Calu3 (cell line): ENCODE measurements around the gene MFNG. TPM values are rescaled to one million over a fixed set of nuclear protein-coding genes. Genes with fewer than 3 reads are reported as not detected.
A peak's percentile ranks its signal among the peaks of the same experiment; 100 is the strongest.

Source experiments
- BruUV-seq: library from RNA; stranded (reverse); fragments of 400-500 nt; replicated peaks from 2 replicates; lab custom pipeline; 2021; lab: Mats Ljungman, UMichigan
- CTCF ChIA-PET: fragments of 300-600 bp; sonication (Branson Sonifier 250); formaldehyde crosslinking; loops from one replicate; lab custom pipeline; 2022; ENCODE audit warnings: antibody characterized with exemption; lab: Charles Lee
- DNase-seq: peaks from one replicate; pipeline ENCODE4 v3.0.0; 2022
- H3K27ac Mint-ChIP-seq: one replicate; pipeline ENCODE4 v1.8.0; 2022; ENCODE audit warnings: mixed read lengths; ENCODE audit not compliant: unreplicated experiment
- H3K27me3 Mint-ChIP-seq: one replicate; pipeline ENCODE4 v1.8.0; 2022; ENCODE audit warnings: mixed read lengths; ENCODE audit not compliant: unreplicated experiment
- H3K36me3 Mint-ChIP-seq: one replicate; pipeline ENCODE4 v1.8.0; 2022; ENCODE audit warnings: mild to moderate bottlenecking, moderate library complexity, mixed read lengths; ENCODE audit not compliant: insufficient read depth, unreplicated experiment
- H3K4me1 Mint-ChIP-seq: one replicate; pipeline ENCODE4 v1.8.0; 2022; ENCODE audit warnings: mild to moderate bottlenecking, low read depth, mixed read lengths; ENCODE audit not compliant: unreplicated experiment
- H3K4me3 Mint-ChIP-seq: one replicate; pipeline ENCODE4 v1.8.0; 2022; ENCODE audit warnings: mild to moderate bottlenecking, low read depth, moderate library complexity, mixed read lengths; ENCODE audit not compliant: unreplicated experiment
- H3K9me3 Mint-ChIP-seq: one replicate; pipeline ENCODE4 v1.8.0; 2022; ENCODE audit warnings: low read depth, mixed read lengths; ENCODE audit not compliant: unreplicated experiment
- intact Hi-C: fragments of 100-400 bp; cut with micrococcal nuclease; formaldehyde crosslinking; loops from one replicate; pipeline ENCODE4 v1.10.0; 2022; ENCODE audit not compliant: unreplicated experiment
- total RNA-seq: library from RNA; stranded (reverse); gene quantifications from 2 replicates; pipeline ENCODE4 v1.2.3, GENCODE V29; 2022
- TF ChIP-seq, protein P1 (sequence below): fragments of 200-600 bp; IDR thresholded peaks from one replicate; pipeline ENCODE4 v1.8.0; 2022; ENCODE audit warnings: antibody characterized with exemption; ENCODE audit not compliant: unreplicated experiment

MFNG gene
- total RNA-seq, 1 experiment from 2014 or later, result 22.1 TPM

DNA sequence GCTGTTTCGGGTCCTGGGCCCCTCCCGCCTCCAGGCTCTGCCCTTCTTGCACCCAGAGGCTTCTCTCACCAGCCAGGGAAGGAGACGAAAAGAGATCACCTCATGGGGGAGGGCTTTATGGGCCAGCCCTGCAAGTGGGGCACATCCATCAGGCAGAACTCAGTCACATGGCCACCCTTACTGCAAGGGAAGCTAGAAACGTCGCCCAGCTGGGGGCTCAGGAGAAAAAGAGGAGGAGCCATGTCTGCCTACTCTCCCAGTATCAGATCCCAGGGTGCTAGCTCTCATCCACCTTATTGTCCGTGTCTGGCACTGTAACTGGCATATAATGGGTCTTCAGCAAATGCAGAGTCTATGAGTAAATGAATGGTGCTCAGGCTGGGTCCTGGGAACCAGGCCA, 24.2 kb downstream of the MFNG start:
- Mint-ChIP-seq H3K27me3 (no peaks in the 10 kb centered on the region), H3K4me1 (peaks cover 25% of the 10 kb centered on the region), H3K27ac (no peak overlapping the region), H3K36me3 (peaks cover 18% of the 10 kb centered on the region), H3K4me3 (no peak overlapping the region), H3K9me3 (no peaks in the 10 kb centered on the region)
- intact Hi-C loops, result no loop called here
- CTCF ChIA-PET, result interaction anchor here (1.4 kb wide), 1 partner anchor 80 kb away, joined by 3 read pairs; no protein-coding TSS in a partner anchor
- TF ChIP-seq, protein P1, sequence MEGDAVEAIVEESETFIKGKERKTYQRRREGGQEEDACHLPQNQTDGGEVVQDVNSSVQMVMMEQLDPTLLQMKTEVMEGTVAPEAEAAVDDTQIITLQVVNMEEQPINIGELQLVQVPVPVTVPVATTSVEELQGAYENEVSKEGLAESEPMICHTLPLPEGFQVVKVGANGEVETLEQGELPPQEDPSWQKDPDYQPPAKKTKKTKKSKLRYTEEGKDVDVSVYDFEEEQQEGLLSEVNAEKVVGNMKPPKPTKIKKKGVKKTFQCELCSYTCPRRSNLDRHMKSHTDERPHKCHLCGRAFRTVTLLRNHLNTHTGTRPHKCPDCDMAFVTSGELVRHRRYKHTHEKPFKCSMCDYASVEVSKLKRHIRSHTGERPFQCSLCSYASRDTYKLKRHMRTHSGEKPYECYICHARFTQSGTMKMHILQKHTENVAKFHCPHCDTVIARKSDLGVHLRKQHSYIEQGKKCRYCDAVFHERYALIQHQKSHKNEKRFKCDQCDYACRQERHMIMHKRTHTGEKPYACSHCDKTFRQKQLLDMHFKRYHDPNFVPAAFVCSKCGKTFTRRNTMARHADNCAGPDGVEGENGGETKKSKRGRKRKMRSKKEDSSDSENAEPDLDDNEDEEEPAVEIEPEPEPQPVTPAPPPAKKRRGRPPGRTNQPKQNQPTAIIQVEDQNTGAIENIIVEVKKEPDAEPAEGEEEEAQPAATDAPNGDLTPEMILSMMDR, result no peak
- DNase-seq, result no peak
- BruUV-seq, result no TSS peak

DNA sequence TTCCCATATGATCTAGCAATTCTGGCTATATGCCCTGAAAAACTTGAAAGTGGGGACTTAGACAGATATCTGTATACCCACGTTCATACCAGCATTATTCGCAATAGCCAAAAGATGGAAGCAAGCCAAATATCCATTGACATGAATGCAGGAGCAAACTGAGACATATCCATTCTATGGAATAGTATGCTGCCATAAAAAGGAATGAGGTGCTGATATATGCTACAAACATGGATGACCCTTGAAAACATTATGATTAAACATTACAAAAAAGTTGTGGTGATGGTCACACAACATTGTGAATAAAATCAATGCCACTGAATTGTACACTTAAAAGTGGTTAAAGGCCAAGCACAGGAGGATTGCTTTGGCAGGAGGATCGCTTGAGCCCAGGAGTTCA, 25.5 kb downstream of the MFNG start:
- CTCF ChIA-PET, result interaction anchor here (0.6 kb wide), 1 partner anchor 50 kb away, joined by 5 read pairs; no protein-coding TSS in a partner anchor
- intact Hi-C loops, result no loop called here
- Mint-ChIP-seq H3K27me3 (no peaks in the 10 kb centered on the region), H3K4me1 (peaks cover 38% of the 10 kb centered on the region), H3K9me3 (no peaks in the 10 kb centered on the region), H3K4me3 (no peak overlapping the region), H3K36me3 (peaks cover 19% of the 10 kb centered on the region), H3K27ac (no peak overlapping the region)
- DNase-seq, result no peak
- BruUV-seq, result no TSS peak
- TF ChIP-seq, protein P1, result no peak

- Mint-ChIP-seq H3K9me3 (no peaks in the 10 kb centered on the region), H3K27ac (no peak overlapping the region), H3K4me1 (peaks cover 53% of the 10 kb centered on the region), H3K36me3 (peaks cover 30% of the 10 kb centered on the region), H3K4me3 (no peak overlapping the region), H3K27me3 (no peaks in the 10 kb centered on the region)
- peak; percentile 56 for DNase-seq
- TF ChIP-seq, protein P1, result no peak
- no TSS peak for BruUV-seq
- intact Hi-C loops, result loop anchor here (5.0 kb wide), 1 partner anchor 192 kb away; no protein-coding TSS in a partner anchor
- CTCF ChIA-PET, result interaction anchor here (0.6 to 5.4 kb wide), 9 partner anchors 10 to 145 kb away, joined by 3 to 63 read pairs (median 3); no protein-coding TSS in a partner anchor
Observed at GRCh38 chr22:37459206-37459605, 27.0 kb downstream of the MFNG start.

DNA sequence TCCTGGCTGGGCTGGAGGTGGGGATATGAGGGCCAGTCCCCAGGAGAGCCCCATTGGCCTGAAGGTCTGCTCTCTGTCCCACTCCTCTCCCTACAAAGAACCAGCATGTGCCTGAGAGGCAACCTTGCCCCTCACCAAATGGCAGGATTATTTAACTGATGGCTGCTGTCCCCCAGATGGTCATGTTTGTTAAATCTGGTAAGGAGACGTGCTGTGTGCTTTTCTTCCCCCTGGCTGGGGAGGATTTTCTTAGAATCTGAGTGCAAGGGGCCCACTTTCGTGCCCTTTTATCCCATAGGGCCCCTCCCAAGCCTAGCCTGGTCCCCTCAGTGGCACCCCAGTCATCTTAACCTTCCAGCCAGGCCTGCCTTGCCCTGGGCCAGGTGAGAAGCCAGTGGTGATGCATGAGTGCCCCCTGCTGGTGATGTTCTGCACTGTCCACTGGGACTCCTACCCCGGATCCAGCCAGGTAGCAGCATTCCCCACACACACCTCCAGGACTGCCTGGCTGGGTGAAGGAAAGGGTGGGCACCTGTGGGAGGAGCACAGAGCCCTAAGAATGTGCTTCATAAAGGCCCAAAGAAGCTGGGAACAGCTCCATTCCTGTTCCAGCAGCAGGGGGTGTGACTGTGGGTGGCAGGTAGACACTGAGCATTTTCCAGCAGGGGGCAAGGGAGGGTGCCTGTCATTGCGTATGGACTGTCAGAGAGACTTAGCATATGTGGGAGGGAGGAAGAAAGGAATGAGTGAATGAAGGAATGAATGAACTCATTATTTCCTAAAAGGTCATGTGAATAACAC, 28.9 kb downstream of the MFNG start:
- H3K36me3 Mint-ChIP-seq, result peaks cover 30% of the 10 kb centered on the region
- no peak overlapping the region for H3K4me3 Mint-ChIP-seq
- CTCF ChIA-PET, result interaction anchor here (0.8 to 5.4 kb wide), 7 partner anchors 12 to 143 kb away, joined by 3 to 63 read pairs (median 7); no protein-coding TSS in a partner anchor
- no peak overlapping the region for H3K27ac Mint-ChIP-seq
- intact Hi-C loops, result loop anchor here (1.0 to 5.0 kb wide), 3 partner anchors 28 to 190 kb away; no protein-coding TSS in a partner anchor
- no TSS peak for BruUV-seq
- DNase-seq, result peak; percentile 95
- peaks cover 58% of the 10 kb centered on the region for H3K4me1 Mint-ChIP-seq
- H3K27me3 Mint-ChIP-seq, result no peaks in the 10 kb centered on the region
- no peaks in the 10 kb centered on the region for H3K9me3 Mint-ChIP-seq
- TF ChIP-seq, protein P1, result peak; percentile 96
